KBM-7 (cell line): ENCODE measurements around the gene ABHD10.
"Not testable (repeated sequence)": the region's sequence is repeated elsewhere in the genome, so short reads cannot be mapped to it uniquely, and the experiment has no call there.

Experiments used
- DNase-seq: peaks from one replicate; pipeline ENCODE4 v3.0.0-alpha.2; 2015
- in situ Hi-C: fragments of 300-500 bp; cut with MboI; formaldehyde crosslinking; loops from 2 replicates; pipeline ENCODE4 v1.14.3; 2020; ENCODE audit warnings: low sequenced_read_pairs, low pct_unique_long_range_greater_than_20kb, mixed read lengths

ABHD10 gene

DNA sequence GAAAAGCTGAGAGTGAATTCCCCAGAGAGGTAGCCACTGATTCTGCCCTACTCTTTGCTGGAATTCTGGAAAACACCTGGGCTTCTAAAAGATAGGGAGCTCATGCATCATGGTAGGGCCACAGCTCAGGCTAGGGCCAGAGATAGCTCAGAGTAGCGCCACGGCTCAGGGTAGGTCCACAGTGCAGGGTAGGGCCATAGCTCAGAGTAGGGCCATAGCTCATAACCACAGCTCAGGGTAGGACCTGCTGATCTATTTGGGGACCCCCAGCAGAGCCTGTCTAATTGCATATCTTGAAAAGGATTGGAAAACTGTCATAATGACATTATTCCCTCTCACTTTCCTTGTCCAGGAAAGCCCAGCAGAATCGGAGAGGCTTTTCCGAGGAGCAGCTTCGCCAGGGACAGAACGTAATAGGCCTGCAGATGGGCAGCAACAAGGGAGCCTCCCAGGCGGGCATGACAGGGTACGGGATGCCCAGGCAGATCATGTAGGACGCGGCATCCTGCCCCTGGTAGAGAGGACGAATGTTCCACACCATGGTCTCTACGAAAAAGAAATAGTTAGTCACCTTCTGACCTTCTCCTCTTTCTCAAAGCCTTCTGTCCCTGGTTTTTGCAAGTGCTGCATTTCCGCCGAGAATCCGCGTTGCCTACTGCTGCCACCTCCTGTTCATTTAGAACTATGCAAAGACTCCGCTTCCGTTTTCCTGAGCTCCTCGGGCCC is 34.4 kb downstream of the ABHD10 start:
- in situ Hi-C loops: no loop called here
- peak; percentile 63 for DNase-seq

DNA sequence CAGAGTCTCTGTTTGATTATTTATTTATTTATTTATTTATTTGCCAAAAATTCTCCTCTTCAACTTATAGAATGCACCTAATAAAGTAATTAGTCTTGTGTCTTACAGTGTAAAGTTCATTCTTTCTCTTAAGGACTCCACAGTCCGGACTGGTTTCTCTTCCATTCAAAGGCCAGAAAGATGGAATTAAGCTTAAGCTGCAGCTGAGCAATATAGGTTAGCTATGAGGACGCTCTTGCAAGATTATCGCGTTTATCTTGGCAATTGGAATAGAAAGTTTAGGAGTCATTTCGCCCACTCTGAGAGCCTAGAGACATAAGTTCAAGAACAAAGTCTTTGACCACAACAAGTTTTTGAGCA is 34.9 kb downstream of the ABHD10 start:
- in situ Hi-C loops: no loop called here
- DNase-seq: no peak

DNA sequence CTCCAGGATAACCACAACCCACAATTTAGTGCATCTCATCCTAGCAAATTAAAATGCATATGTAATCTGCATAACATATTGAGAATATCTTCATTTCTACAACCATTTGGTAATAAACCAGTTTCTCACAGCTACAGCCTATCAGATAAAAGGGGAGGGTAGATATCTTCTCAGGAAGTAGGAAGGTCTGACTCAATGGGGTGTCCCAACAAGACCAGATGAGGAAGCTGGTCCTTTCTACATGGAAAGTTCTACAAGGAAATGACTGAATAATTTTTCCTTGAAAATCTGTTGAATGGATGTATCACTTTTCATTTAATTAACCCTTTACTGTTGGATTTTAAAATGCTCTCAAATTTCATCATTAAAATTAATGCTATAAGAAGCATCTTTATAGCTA is 38.3 kb downstream of the ABHD10 start:
- in situ Hi-C loops: no loop called here
- no peak for DNase-seq

DNA sequence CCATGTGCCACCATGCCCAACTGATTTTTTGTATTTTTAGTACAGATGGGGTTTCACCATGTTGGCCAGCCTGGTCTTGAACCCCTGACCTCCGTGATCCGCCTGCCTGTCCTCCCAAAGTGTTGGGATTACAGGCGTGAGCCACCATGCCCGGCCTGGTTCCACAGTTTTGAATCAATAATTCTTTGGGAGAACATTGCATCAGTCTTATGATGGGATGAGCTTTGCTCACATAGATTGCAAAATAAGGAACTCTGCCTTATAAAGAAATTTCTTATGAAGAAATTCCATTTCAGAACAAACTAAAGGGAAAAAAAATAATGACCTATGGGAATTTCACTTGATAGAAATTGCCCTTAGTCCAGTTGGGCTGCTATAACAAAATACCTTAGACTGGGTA is 39.9 kb downstream of the ABHD10 start:
- no peak for DNase-seq
- in situ Hi-C loops: no loop called here

DNA sequence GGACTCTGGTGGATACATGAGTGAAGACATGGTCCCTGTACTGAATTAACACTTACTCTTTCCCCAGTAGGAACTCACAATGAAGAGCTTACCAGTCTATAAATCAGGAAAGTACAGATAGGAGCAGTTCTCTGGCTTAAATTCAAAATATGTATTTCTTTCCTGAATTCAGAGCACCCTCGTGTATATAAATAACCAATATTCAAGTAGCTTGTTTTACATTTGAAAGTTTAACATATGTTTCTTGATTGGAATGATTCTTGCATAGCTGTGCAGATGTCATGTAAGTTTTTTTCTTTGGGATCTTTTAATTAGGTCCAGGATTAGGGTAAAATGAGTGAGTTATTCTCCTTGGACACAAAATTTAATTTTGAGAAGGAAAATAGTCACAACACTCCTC is 40.9 kb downstream of the ABHD10 start:
- in situ Hi-C loops: no loop called here
- no peak for DNase-seq

DNA sequence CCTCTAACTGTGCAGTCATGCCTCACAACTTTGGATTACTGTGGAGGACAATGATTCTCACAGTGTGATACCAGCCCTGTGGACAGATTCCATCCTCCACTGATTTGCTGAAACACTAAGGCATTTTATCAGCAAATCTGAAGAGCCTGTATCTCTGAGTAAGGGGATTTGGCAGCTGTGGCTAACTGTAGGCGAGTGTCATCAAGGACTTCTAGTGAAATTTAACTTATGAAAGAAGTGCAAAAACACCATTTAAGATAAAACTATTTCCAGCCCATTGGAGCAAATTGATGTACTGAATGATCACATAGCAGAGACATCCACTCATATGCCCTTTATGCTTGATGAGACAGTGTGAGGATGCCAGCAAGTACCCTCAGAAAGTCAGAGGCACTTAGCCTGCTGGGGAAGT is 41.9 kb downstream of the ABHD10 start:
- in situ Hi-C loops: no loop called here
- DNase-seq: no peak

DNA sequence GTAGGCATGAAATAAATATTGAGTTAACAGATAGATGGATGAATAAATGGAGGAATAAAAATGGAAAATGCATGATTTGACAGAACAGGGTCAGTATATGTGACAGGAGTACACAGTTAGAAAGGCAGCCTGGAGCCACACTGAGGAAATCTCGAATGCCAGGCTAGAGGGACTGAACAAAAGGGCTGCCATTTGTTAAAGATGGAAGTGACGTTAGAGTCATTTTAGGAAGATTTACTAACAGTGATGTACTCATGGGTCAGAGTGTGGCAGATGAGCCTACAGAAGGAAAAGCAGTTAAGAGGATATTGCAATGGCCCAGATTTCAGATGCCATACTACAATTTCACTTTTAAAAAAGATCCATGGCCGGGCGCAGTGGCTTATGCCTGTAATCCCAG is 48.3 kb downstream of the ABHD10 start:
- in situ Hi-C loops: no loop called here
- no peak for DNase-seq

DNA sequence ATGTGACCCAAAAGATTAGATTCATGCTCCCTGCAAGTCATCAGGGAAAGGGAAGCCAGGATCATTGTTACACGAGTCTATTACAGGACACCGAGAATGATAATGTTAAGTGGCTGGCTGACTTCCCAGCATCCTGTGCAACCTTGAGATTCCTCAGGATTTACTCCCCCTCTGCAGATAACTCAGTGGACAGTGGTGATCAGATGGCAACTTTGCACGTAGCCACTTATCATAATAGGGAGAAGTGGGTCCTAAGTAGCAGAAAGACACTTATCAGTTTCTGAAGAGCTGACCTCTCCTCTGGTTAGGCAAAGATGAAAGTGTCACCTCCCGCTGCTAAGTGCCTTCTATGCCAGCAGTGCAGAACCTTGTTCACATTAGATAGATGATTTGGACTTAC is 49.0 kb downstream of the ABHD10 start:
- in situ Hi-C loops: no loop called here
- no peak for DNase-seq

DNA sequence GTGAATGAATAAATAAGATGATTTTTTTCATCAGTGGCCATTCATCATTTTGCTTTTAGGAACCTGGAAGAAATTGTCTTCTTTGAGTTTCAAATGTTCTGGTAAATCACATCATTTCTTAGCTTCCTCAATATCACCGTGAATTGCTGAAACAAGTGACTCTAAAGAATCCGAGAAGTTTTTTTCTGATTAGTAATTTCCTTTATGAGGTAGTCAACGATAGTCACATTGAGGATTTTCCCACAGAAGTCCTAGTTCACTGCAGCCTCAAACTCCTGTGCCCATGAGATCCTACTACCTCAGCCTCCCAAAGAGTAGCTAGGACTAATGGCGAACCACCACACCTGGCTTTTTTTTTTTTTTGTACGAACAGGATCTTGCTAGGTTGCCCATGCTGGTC is 52.1 kb downstream of the ABHD10 start:
- DNase-seq: no peak
- in situ Hi-C loops: no loop called here

DNA sequence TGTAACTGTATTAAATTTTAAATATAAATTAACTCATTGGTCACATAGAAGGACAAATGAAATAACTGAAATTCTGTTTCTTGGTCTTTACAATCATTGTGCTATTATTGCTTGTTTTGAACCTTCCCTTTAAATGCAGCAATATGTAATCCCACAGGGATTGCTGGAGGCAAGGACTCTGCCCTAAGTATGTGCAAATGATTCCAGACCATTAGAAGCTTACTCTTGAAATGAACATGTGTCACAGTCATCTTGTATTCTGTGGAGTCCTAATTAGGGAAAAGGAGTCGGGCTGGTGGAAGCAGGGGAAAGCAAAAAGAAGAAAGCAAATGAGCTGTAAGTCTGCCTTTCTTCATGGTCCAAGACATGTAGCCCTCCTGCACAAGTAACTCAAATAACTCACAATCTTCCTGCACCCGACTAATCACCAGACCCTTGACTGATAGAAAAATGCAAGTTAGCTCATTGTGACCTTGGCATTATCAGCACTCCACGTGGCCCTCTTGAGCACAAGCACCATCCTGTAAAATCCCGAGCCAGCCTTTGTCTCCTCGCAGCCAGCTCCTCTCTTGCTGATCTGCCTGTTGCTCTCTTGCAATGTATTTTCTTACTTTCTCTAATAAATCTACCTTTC is 53.4 kb downstream of the ABHD10 start:
- no peak for DNase-seq
- in situ Hi-C loops: no loop called here

DNA sequence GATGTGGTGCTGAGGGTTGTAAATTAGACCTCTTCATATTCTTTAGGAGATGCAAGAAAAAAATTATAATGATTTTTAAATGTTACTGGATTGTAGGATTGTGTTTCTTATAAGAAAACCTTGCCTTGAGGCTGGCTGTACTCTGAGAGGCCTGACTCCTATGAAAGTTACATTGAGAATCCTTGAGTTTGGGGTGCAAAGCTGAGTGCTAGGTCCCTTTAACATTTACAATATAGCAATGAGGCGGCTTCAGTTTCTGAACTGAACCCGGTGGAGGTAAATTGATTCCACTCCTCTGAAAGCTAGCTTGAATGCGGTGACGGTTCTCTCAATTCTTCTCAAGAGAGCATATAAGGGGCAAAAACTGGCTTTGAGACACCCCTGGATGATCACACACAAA is 55.6 kb downstream of the ABHD10 start, which contains the start of gene TMPRSS7:
TSS of gene TMPRSS7 (plus strand) at position 301 of the 400 bp plus-strand sequence. CDS start 110 bp downstream, outside the sequence.
- in situ Hi-C loops: no loop called here
- DNase-seq: no peak

DNA sequence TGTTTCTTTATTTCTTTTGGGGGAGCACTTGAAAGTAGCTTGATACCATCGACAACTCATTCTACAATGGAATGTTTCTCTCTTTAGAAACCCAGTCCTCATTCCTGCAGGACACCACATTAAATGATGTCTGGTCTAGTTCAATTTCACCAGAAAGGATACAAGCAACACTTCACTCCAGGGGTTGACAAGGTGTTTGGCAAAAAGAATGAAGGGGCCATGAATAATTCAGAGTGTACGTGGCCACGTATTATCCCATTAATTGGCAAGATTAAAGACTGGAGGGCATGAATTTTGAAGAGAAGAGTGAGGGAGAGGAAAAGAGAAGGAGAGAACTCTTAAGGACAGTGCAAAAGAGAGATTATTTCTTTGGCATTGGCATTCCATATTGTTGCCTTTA is 56.4 kb downstream of the ABHD10 start:
- no peak for DNase-seq
- in situ Hi-C loops: no loop called here

DNA sequence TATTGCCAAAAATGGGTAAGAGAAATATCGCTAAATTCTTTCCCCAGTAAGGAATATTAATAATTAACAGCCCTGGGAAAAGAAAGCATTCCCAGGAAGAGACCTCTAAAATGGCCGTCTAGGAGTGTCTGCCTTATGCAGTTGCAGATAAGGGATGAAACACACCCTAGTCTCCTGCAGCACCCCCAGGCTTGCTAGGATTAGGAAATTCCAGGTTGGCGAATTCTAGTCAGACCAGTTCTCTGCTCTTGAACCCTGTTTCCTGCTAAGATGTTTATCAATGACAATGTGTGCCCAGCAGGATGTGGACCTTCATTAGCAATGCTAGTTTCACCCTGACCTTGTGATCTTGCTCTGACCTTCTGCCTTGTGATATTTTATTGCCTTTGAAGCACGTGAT is 58.4 kb downstream of the ABHD10 start:
- DNase-seq, in situ Hi-C loops: not testable (repeated sequence)

DNA sequence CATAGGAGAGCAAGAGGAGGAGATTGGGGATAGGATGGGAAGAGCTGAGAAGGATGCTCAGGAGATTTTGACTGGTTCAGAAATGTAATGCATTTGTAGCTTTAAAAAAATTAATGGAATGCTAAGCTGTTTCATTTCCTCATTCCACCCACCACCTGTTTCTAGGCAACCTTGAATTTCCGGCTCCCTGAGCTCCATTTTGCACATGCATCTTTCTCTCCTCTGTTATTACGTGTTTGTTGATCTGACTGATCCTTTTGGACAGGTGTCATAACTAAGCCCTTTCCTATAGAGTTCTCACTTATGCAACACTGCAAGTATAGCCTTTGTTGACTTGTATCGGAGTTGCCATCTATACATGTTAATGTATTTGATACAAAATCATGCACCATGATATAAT is 60.0 kb downstream of the ABHD10 start:
- DNase-seq: no peak
- in situ Hi-C loops: no loop called here

DNA sequence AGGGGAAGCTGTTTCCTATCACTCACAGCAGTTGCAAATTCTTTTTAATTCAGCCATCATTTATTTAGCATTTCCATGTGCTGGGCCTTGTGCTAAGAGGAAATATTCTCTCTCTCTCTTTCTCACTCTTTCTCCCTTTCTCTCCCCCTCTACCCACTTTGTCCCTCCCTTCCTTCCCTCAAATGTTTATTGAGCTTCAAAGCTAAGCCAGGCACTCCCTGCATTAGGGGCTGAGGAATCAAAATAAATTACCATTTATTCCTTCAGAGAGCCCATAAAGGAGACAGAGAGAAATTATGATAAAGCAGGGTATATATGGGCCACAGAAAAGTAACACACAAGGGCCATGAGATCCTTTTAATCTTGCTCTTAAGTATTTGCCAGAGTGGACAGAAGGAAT is 62.5 kb downstream of the ABHD10 start:
- in situ Hi-C loops: no loop called here
- DNase-seq: no peak

DNA sequence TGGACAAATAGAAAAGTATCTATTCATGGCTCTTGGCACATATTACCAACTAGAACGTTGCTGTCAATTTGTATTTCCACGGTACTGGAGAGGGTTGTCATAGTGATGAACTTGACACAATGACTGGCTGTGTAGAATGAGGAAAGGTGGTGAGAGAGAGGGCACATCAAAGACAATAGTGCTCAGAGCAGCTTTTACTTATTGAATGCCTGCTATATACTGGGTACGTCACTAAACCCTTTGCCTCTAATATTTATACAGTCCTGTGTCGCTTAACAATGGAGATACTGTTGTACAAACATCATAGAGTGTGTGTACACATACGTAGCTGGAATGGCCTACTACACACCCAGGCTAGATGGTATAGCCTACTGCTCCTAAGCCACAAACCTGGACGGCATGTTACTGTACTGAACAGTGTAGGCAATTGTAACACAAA is 64.0 kb downstream of the ABHD10 start:
- in situ Hi-C loops: no loop called here
- DNase-seq: no peak
